Uterus (tissue), 2 donors: Measurements from ENCODE around the gene SLAMF8.

ENCODE experiments used
- CTCF ChIP-seq, 4 experiments: fragments of 200-600 bp in 2 of 4; fragments of 450-650 bp in 2 of 4; sonication (generic) in 2 of 4; IDR thresholded peaks; one replicate each; pipeline ENCODE4 v1.5.1; 2016 to 2019; ENCODE audit warnings: antibody characterized with exemption in 4 of 4, mild to moderate bottlenecking in 2 of 4, moderate library complexity in 1 of 4
- POLR2A ChIP-seq, 2 donors: fragments of 450-650 bp; IDR thresholded peaks; one replicate each; pipeline ENCODE4 v1.6.1; 2016; ENCODE audit warnings: antibody characterized with exemption in 2 of 2, mild to moderate bottlenecking in 1 of 2, moderate library complexity in 1 of 2

GRCh38 chr1:159866066-159866465, 39.4 kb downstream of the SLAMF8 start:
- TF ChIP-seq CTCF (IDR thresholded peaks at IDR 0.05) (no peak), POLR2A (IDR thresholded peaks at IDR 0.05) (no peak)
